Endometrial microvascular endothelial cells (primary cell): ENCODE data around the gene CFAP52. TPM values are rescaled to one million over a fixed set of nuclear protein-coding genes. Genes with fewer than 3 reads are reported as not detected.
"Not testable (repeated sequence)": the region's sequence is repeated elsewhere in the genome, so short reads cannot be mapped to it uniquely, and the experiment has no call there.

Experiments used
- in situ Hi-C: cut with HindIII; loops from 2 replicates; pipeline ENCODE4 v1.10.0; 2017; ENCODE audit warnings: low sequenced_read_pairs, low pct_unique_long_range_greater_than_20kb; ENCODE audit errors: inconsistent ontology term
- total RNA-seq: library from RNA; depleted of rRNA; stranded (reverse); fragments of >200 nt; gene quantifications from one replicate; pipeline ENCODE4 v1.2.3, GENCODE V29; 2015; ENCODE audit errors: inconsistent ontology term

The CFAP52 gene
- total RNA-seq, 1 donor from 2014 or later, result not detected

DNA sequence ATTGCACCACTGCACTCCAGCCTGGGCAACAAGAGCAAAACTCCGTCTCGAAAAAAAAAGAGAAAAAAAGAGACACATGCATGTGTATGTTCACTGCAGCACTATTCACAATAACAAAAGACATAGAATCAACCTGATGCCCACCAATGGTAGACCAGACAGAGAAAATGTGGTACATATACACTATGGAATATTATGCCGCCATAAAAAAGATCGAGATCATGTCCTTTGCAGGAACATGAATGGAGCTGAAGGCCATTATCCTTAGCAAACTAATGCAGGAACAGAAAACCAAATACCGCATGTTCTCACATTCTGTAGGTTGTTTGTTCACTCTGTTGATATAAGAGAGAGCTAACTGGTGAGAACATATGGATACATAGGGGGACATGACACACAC, 9.7 kb upstream of the CFAP52 start:
- in situ Hi-C loops, result not testable (repeated sequence)

DNA sequence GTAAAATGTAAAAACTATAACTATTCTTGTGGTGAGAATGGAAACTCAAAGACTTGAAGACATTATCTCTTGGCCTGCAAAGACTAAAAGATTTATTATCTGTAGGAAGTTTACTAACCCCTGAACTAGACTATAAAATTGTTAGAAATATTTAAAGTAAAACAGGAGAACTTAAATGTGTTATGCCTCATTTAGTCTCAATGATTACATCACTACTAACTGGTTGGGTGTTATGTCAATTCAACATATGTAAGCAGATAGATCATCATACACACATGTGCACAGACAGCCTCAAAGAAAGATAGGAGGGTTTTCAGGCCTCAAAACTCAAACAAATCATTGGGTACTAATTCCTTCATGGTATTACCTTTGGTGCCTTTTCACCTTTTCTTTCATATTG, 8.4 kb upstream of the CFAP52 start:
- in situ Hi-C loops, result no loop called here

DNA sequence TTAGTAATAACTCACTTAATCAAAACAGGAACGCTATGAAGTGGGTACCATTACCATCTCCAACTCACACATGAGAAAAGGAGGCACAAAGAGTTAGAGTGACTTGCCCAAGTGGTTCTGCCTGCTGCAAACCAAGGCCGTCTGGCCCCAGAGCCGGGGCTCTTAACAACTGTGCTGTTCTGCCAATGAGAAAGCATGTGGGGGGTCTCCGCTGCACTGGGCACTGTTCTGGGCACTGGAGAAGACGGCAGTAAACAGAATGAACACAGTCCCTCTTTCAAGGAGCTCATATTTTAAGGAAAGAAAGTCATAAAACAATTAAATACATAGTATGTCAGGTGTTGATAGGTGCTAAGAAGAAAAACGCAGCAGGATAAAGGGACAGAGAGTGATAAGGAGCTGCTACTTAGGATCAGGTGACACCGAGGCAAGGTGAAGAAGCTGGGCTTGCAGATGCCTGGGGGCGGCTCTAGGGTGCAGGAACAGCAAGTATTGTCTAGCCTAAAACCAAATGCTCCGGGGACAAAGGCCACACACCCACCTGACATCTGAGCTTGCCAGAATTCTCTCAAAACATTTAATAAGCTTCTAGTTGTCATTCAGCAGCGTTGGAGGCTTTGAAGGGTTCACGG, 7.4 kb upstream of the CFAP52 start:
- in situ Hi-C loops, result no loop called here

DNA sequence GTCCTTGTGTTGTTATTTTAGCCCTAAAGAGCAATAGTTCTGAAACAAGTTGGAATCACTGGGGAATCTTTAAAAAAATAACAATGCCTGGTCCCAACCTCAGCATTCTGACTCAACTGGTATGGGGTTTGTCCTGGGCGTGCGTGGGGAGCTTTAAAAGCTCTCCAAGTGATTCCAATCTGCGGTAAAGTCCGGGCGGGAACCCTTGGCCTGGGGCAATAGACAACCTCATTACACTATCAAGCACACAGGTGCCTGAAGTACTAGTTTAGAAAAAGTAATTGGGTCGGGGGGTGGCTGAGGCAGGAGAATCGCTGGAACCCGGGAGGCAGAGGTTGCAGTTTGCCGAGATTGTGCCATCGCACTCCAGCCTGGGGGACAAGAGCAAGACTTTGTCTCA, 5.2 kb upstream of the CFAP52 start:
- in situ Hi-C loops, result no loop called here

DNA sequence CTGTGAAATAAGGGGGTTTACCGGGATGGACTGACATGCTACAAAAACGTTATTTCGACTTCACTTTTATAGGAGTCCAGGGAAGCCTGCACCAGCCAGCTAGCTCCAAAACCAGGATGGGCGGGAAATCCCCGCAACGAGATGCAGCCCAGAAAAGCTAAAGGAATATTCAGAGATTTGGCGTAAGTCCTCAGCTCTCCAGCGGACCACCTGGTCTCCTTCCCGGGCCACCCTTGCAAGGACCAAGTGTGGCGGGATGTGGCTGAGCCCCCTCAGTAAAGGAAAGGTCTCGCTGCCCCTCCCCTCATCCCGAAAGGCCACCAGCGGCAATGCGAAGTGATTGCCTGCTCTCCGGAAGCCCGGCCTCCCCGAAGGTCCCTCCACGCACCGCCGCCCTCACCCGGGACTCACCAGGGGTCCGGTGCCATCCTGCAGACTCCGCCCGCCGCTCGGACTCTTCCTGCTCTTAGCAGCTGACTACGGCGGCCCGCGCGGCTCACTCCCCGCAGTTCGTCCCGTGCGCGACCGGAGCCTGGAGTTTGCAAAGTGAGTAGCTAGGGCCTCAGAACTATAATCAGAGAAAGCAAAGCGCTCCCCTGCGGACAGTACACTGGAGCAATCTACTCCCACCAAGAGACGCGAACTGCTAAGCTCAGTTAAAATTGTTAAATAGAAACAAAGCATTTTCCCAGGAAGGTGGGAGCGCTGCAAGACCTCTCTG, 901 bp upstream of the CFAP52 start, which contains the start of gene STX8:
TSS of gene STX8 (minus strand) at position 440 of the 721 bp plus-strand sequence. CDS start at position 428, 12 bp downstream.
- in situ Hi-C loops, result no loop called here

DNA sequence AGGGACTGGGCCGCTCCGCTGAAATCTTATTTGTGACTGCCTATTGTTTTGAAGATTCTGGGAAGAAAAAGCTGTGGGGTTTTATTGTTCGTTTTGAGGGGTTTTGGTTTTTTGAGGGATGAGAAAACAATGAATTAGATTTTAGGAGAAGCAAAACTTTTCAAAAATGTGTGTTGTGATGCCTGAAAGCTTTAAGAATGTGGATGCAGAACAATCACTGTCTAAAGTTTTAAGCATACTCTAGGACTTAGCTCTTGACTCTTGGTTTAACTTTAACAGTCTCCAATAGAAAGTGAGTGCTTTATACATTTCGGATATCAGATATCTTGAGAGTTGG, 899 bp downstream of the CFAP52 start:
- in situ Hi-C loops, result no loop called here

DNA sequence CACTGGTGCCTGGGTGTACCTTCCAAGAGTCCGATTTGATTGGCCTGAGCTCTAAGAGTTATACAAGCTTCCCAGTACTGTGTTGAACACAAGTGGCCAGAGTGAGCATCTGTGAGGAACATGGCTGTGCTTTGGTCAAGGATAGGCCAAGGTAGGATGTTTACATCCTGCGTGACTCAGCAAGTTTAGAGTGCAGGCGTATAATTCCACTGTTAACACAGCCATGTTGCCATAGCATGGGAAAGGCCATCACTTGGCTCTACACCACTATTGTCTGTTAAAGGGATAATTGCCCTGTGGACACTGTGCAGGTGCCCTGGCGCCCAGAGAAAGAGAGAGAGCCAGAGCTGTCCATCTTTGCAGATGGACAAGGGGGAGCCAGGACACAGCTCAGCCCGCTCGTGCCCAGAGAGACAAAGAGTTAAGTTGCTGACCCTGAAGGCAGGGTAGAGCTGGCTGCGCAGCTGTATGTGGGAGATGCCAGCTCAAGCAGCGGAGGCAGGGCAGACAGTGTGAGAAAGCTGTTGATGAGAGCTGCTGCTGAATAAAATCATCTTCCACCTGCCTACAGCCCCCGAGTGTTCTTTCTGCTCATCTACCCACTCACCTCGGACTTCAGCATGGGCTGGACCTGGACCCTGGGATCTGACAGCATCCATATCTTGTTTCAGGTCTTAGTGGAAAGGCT, 11.7 kb downstream of the CFAP52 start:
- in situ Hi-C loops, result no loop called here

DNA sequence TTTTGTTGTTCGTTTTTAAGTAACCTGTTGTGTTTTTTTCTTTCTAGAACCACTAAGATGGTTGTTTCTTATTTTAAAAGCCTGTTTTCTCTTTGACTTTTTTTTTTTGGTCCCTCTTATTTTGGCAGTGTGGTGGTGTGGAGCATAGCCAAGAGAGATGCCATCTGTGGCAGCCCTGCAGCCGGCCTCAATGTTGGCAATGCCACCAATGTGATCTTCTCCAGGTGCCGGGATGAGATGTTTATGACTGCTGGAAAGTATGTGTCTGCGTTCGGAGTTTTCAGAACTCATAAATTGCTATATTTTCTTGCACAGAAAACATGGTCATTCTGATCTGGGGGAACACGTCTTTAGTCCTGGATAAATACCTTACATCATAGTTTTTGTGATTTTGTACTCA, 17.6 kb downstream of the CFAP52 start:
- in situ Hi-C loops, result no loop called here

DNA sequence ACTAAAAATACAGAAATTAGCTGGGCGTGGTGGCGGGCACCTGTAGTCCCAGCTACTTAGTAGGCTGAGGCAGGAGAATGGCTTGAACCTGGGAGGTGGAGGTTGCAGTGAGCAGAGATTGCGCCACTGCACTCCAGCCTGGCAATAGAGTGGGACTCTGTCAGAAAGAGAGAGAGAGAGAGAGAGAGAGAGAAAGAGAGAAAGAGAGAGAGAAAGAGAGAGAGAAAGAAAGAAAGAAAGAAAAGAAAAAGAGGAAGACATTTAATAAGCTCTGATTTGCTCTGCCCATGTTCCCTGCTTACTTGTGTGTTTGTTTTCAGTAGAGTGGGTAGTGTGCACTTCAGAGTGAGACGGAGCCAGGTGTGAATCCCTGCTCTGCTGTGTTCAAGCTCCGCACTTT, 21.2 kb downstream of the CFAP52 start:
- in situ Hi-C loops, result not testable (repeated sequence)

DNA sequence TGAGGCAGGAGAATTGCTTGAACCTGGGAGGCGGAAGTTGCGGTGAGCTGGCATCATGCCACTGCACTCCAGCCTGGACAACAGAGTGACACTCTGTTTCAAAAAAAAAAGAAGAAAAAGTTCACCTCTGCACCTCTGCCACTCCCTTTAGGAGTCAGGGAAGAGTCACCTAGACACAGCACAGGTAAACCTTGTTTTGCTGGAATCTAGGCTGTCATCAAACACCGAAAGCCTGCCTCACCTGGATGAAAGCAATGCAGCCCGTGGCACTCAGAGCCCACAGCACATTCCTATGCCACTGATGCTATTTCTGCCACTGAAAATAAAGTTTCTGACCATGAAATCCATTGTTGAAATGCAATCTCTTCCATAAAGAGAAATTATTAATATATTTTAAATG, 22.2 kb downstream of the CFAP52 start:
- in situ Hi-C loops, result no loop called here

DNA sequence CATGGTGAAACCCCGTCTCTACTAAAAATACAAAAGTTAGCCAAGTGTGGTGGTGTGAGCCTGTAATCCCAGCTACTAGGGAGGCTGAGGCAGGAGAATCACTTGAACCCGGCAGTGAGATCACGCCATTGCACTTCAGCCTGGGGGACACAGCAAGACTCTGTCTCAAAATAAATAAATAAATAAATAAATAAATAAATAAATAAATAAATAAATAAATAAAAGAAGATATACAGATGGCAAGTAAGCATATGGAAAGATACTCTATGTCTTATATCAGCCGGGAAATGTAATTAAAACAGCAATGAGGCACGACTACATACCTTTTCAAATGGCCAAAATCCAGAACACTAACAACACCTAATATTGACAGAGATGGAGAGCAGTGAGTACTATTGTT, 28.1 kb downstream of the CFAP52 start:
- in situ Hi-C loops, result not testable (repeated sequence)

DNA sequence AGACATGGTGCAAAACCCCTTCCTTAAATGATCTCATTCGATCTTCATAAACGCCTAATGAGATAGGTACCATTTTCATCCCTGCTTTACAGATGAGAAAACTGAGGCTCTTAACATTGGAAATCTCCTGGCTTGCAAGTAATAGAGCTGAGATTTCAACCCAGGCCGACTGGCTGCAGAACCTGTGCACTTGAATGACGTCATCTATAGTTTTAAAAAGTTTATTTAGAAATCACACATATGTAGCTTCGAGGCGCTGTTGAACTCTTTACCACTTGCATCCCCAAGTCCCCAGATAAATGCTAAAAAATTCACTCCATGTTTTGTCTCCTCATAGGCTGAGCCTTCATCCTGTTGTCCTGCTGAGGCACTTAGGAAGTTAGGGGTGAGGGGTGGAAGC, 30.0 kb downstream of the CFAP52 start:
- in situ Hi-C loops, result no loop called here

DNA sequence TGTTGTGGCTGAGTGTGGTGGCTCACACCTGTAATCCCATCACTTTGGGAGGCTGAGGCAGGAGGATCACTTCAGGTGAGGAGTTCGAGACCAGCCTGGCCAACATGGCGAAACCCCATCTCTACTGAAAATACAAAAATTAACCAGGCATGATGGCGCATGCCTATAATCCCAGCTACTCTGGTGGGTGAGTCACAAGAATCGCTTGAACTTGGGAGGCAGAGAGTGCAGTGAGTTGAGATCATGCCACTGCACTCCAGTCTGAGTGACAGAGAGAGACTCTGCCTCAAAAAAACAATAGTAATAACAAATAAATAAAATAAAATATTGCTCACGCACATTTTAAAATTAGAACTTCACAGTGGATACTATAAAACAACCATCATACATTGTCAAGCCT, 30.6 kb downstream of the CFAP52 start:
- in situ Hi-C loops, result not testable (repeated sequence)

DNA sequence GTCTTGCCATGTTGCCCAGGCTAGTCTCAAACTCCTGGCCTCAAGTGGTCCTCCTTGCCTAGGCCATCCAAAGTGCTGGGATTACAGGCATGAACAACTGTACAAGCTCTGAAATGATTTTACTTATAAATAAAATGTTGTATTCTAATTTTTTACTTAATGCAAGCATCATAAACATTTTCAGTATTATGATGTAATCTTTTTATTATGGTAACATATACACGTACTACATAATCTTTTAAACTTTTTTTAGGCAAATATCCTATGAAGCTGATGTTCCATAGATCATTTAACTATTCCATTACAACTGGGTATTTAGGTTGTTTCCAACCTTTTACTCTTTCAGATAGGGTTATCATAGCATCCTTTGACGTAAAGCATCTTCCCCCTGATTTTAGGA, 35.1 kb downstream of the CFAP52 start:
- in situ Hi-C loops, result no loop called here

DNA sequence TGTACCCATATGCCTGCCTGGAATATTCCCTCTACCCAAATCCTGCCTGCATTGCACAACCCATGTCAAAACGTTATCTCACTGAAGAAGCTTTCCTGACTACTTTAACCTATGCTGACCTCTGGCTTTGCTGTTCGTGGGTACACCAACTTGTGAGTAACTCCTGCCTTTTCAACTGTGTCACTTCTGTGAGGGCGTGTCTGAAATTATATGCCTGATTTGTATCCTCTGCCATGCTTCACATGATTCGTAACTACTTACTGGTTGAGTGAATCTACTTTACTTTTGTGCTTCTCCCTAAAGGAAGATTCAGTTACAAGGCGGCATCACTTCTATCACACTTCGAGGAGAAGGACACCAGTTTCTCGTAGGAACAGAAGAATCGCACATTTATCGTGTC, 35.6 kb downstream of the CFAP52 start:
- in situ Hi-C loops, result no loop called here

DNA sequence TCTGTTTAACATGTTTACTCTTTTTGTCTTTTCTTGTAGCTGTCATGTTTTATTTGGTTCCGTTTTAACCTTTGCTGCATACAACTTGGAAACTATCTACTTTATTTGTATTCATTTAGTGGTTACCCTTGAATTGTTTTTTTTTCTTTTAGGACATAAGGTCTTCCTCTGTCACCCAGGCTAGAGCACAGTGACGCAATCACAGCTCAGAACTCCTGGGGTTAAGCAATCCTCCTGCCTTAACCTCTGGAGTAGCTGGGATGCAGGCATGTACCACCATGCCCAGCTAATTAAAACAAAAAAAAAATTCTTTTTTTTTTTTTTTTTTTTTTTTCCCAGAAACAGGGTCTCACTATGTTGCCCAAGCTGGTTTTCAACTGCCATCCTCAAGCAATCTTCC, 39.0 kb downstream of the CFAP52 start:
- in situ Hi-C loops, result no loop called here

DNA sequence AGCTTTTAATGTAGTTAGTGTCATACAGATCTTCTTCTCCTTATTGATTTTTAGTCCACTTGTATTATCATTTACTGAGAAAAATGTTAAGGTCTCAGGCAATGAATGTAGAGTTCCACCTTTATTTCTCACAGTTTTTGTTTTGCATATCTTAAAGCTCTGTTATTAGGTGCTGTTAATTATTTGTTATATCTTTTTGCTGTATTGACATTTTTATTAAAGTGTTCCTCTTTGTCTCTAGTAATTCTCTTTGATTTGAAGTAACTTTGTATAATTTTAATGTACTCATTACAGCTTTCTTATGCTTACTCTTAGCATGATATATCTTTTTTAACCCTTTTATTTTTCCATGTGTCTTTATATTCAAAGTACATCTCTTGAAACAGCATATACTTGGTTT, 46.5 kb downstream of the CFAP52 start:
- in situ Hi-C loops, result no loop called here

DNA sequence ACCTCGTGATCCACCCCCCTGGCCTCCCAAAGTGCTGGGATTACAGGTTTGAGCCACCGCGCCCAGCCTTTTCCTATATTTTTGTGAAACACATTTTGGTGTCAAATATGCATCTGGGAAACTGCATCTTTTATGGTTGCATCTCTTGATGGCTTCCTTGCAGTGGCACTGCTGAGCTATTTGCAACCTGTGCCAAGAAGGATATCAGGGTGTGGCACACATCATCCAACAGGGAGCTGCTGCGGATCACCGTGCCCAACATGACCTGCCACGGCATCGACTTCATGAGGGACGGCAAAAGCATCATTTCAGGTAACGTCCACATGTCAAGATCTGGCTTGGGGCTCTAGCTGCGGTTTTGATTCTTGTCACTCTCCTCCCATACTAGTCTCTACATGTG, 52.1 kb downstream of the CFAP52 start:
- in situ Hi-C loops, result no loop called here

DNA sequence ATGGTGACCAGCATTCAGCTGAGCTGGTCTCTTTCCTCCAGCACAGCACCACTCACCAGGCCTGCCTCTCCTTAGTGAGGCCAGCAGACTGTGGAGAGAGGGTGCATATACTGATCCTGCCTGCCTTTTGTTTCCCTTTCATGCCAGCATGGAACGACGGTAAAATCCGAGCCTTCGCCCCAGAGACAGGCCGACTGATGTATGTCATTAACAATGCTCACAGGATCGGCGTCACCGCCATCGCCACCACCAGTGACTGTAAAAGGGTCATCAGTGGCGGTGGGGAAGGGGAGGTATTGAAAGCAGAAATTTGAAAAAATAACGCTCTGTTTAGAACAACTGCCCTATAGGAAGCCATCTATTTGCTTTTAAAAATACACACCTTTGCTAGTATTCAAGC, 56.3 kb downstream of the CFAP52 start:
- in situ Hi-C loops, result no loop called here

DNA sequence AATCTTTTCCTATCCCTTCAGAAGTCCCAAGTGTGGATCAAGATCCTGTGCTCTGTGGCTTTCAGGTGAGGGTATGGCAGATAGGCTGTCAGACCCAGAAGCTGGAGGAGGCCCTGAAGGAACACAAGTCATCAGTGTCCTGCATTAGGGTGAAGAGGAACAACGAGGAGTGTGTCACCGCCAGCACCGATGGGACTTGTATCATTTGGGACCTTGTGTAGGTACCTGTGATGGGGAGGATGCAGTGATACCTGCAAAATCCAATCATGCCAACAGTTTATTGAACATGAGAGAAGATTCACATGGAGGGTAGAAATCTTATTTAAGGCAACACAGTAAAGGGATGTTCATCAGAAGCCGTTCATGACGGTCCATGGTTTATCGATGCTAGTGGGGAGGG, 58.9 kb downstream of the CFAP52 start:
- in situ Hi-C loops, result no loop called here
